Right renal cortex interstitium (tissue), 3 donors: ENCODE data around the gene MAGEH1. TPM values are rescaled to one million over a fixed set of nuclear protein-coding genes. Genes with fewer than 3 reads are reported as not detected.

Experiments
- DNase-seq, 3 donors: peaks; one replicate each; pipeline ENCODE4 v3.0.0-alpha.2; 2013; ENCODE audit warnings: low read depth in 3 of 3, low spot score in 2 of 3
- polyA plus RNA-seq, 3 donors: library from polyadenylated mRNA; unstranded; fragments of 120-200 nt; gene quantifications; one replicate each; pipeline ENCODE4 v1.2.1, GENCODE V29; 2013; ENCODE audit not compliant: insufficient read length in 3 of 3

The MAGEH1 gene
- polyA plus RNA-seq, 3 donors: 69.3 to 75.1 (median 72.2) TPM

DNA sequence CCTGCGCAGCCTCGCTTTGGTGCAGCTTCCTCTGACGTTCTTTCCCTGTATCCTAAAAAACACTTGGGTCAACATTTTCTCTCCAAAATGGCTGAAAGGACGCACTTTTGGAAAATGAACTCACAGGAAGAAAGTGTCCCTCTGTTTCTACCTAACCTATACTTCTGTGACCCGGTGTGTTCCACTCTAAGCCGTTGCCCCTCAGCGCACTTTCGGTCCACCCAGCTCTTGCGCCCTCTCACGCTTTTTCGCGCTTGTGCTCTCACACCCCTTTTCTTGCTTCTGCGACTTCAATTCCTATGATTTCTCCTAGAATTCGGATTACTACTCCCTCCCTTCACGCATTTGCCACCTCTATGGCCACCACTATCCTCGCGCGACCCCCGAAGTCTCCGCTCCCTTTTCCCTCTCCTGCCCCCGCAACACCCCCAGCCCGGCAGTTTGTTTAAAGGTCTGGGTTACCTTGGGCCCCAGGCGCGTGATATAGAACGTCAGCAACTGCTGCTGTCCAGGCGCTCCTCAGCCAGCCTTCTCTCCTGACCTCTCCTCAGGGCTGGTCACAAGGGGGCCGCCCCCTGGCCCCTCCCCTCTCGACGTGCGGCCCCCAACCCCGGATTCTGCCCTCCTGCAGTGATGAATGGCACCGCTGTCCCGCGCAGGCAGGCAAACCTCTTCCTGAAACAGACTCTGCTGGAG lies 37.5 kb downstream of the MAGEH1 start, which contains the start of gene USP51:
TSS of gene USP51 (minus strand) at position 535 of the 696 bp plus-strand sequence. CDS start 909 bp downstream, outside the sequence.
- DNase-seq: peak in 1 of 3 donors; percentile 19

DNA sequence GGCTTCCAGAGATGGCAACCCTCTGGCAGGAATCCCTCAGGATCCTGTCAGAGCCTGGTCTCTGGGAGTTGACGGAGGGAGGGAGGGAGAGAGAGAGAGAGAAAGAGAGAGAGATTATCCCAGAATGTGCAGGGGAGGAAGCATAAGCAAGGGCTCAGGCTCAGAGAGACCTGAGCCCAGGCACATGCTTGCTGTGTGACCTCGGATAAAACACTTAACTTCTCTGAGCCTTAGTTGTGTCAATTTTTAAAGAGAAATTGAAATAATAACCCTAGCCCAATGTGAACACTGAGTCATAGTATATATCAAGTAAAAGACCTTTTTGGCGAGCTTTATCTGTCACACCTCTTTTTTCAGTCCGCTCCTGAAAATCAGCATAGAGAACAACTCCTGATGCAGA lies 38.2 kb downstream of the MAGEH1 start:
- no peak for DNase-seq

DNA sequence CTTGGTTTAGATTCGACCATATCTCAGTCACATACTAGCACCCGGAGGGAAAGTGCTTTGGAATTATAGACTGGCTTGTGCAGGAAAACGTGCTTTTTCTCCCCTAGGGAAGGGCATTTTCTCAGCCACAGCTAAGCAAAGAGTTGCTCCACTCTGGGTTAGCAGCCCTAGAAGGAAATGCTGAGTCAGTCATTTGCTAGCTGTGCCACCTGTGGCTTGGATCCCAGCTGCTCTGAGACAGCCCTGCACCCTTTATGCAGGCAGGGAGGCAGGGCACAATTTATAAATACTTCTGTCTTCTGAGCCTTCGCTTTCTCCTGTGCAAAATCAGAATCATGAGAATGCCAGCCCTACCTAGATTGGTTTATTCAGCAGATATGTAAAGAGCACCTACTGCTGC lies 39.0 kb downstream of the MAGEH1 start:
- no peak for DNase-seq

Other genes starting within 250 kb of the MAGEH1 start
- not detected for gene PAGE5, start 231.8 kb upstream of the MAGEH1 start, polyA plus RNA-seq
- gene PAGE3, start 187.2 kb upstream of the MAGEH1 start, polyA plus RNA-seq: not detected
- 10 to 100 TPM; 12.1 to 13.3 (median 12.7) TPM for gene USP51, start 37.7 kb downstream of the MAGEH1 start, polyA plus RNA-seq
- not detected for gene FOXR2, start 171.3 kb downstream of the MAGEH1 start, polyA plus RNA-seq